Adrenal gland (tissue), 12 donors: ENCODE measurements around the gene CORT. TPM values are rescaled to one million over a fixed set of nuclear protein-coding genes. Genes with fewer than 3 reads are reported as not detected.

Source experiments
- DNase-seq, 7 donors: peaks; one replicate each; pipeline ENCODE4 v3.0.0-alpha.2; 2019 to 2020
- H3K27ac ChIP-seq, 5 donors: fragments of 200-600 bp; sonication (generic) in 4 of 5; 1 replicate in 3 of 5; 2 replicates in 2 of 5; pipeline versions ENCODE4 v1.5.1 to v1.8.0; 2016 to 2020; ENCODE audit warnings: mild to moderate bottlenecking in 1 of 5
- H3K27me3 ChIP-seq: fragments of 200-600 bp; 2 replicates; pipeline ENCODE4 v1.8.0; 2021
- H3K36me3 ChIP-seq, 2 donors: fragments of 200-600 bp; replicated peaks in 1 of 2; 1 replicate in 1 of 2; 2 replicates in 1 of 2; pipeline versions ENCODE4 v1.5.1 to v1.8.0; 2018 to 2022
- H3K4me1 ChIP-seq, 2 donors: fragments of 200-600 bp; replicated peaks in 1 of 2; 1 replicate in 1 of 2; 2 replicates in 1 of 2; pipeline versions ENCODE4 v1.5.1 to v1.8.0; 2018 to 2021
- H3K4me3 ChIP-seq, 4 donors: fragments of 200-600 bp; sonication (generic) in 3 of 4; one replicate each; pipeline ENCODE4 v1.5.1; 2016 to 2018
- H3K9me3 ChIP-seq, 3 donors: fragments of 200-600 bp; sonication (generic) in 1 of 3; replicated peaks in 1 of 3; 1 replicate in 2 of 3; 2 replicates in 1 of 3; pipeline versions ENCODE4 v1.5.1 to v1.8.0; 2016 to 2021
- CTCF ChIP-seq, 6 experiments: fragments of 450-650 bp in 4 of 6; fragments of 200-600 bp in 2 of 6; sonication (generic) in 1 of 6; IDR thresholded peaks; 1 replicate in 5 of 6; 2 replicates in 1 of 6; pipeline versions ENCODE4 v1.5.1 to v1.8.0; 2016 to 2021; ENCODE audit warnings: antibody characterized with exemption in 6 of 6, mild to moderate bottlenecking in 2 of 6, moderate library complexity in 1 of 6
- POLR2A ChIP-seq, 2 donors: fragments of 450-650 bp; IDR thresholded peaks; one replicate each; pipeline ENCODE4 v1.6.1; 2017; ENCODE audit warnings: antibody characterized with exemption in 2 of 2, mild to moderate bottlenecking in 2 of 2, moderate library complexity in 1 of 2
- WGBS, 4 donors: extraction: QIAGEN DNeasy Blood & Tissue Kit in 2 of 4; methylation state at CpG; one replicate each; pipeline versions ENCODE4 v1.1.5 to v1.1.7; 2013 to 2017; 5-methylcytosine and 5-hydroxymethylcytosine counted together
- intact Hi-C, 2 donors: fragments of 100-400 bp; cut with DNase I; formaldehyde crosslinking; loops; one replicate each; pipeline versions ENCODE4 v1.14.1 to v1.15.0; 2022 to 2023
- polyA plus RNA-seq, 3 donors: library from polyadenylated mRNA; stranded (reverse); fragments of 200-250 nt in 2 of 3; fragments of 350-450 nt in 1 of 3; fragmentation: Illumina TruSeq in 1 of 3; extraction: RNeasy Lipid Tissue Mini Kit (QIAGEN cat#74804) in 1 of 3; gene quantifications; one replicate each; pipeline ENCODE4 v1.2.3, GENCODE V29; 2013 to 2014
- total RNA-seq, 9 donors: library from RNA; depleted of rRNA in 4 of 9; stranded (reverse); fragments of >200 nt in 4 of 9; fragments of 120-200 nt in 1 of 9; fragmentation: NEBNext Ultra II Directional in 1 of 9; extraction: Animal tissue kit (Norgen Biotek cat#: 25700) in 1 of 9; gene quantifications; one replicate each; pipeline versions ENCODE4 v1.1.0 to v1.2.4, GENCODE V29; 2013 to 2023
- donor health status: healthy with polysubstance abuse.
- donor health status: Bipolar disorder and iron deficiency.
- donor health status: DM: yes; HTN: yes; CAD: no.
- donor health status: DM: no; HTN: no; CAD: no.
- donor health status: DM: no; HTN: no; CAD: no.
- donor health status: DM: yes; HTN: yes; CAD: no.

CORT gene
- total and polyA plus RNA-seq, 12 donors, result 0.44 to 1.4 (median 0.51) TPM; not detected in 6

GRCh38 chr1:10444795-10445397, 4.9 kb upstream of the CORT start:
- Histone ChIP-seq H3K9me3 (no peaks in the 10 kb centered on the region), H3K27ac (no peak overlapping the region), H3K36me3 (no peaks in the 10 kb centered on the region), H3K27me3 (no peaks in the 10 kb centered on the region), H3K4me3 (no peak overlapping the region), H3K4me1 (no peaks in the 10 kb centered on the region)
- DNase-seq, result no peak
- TF ChIP-seq CTCF (IDR thresholded peaks at IDR 0.05) (no peak), POLR2A (IDR thresholded peaks at IDR 0.05) (no peak)
- WGBS, 4 donors, result 79 to 99% (median 89%) methylated on average over 6 to 7 of the region's 7 CpGs
- intact Hi-C loops, result no loop called here

- Histone ChIP-seq H3K36me3 (no peaks in the 10 kb centered on the region), H3K9me3 (no peaks in the 10 kb centered on the region), H3K4me1 (no peaks in the 10 kb centered on the region), H3K27me3 (no peaks in the 10 kb centered on the region), H3K27ac (no peak overlapping the region), H3K4me3 (no peak overlapping the region)
- TF ChIP-seq CTCF (IDR thresholded peaks at IDR 0.05), result no peak
- no peak for TF ChIP-seq POLR2A (IDR thresholded peaks at IDR 0.05)
- intact Hi-C loops, result no loop called here
- no peak for DNase-seq
- 94 to 98% (median 96%) methylated on average over 7 of the region's 7 CpGs for WGBS, 4 donors
These were observed 2.9 kb upstream of the CORT start for GRCh38 chr1:10446790-10447422.

- intact Hi-C loops, result no loop called here
- WGBS, 4 donors, result 64 to 81% (median 75%) methylated on average over 11 to 21 of the region's 21 CpGs
- TF ChIP-seq POLR2A (IDR thresholded peaks at IDR 0.05), result no peak
- TF ChIP-seq CTCF (IDR thresholded peaks at IDR 0.05), result no peak
- Histone ChIP-seq H3K4me3 (no peak overlapping the region), H3K4me1 (no peaks in the 10 kb centered on the region), H3K27ac (no peak overlapping the region), H3K27me3 (no peaks in the 10 kb centered on the region), H3K9me3 (no peaks in the 10 kb centered on the region), H3K36me3 (no peaks in the 10 kb centered on the region)
- DNase-seq, result no peak
These were observed 454 bp downstream of the CORT start for GRCh38 chr1:10450156-10450814.

- intact Hi-C loops, result no loop called here
- H3K27me3 ChIP-seq, result no peaks in the 10 kb centered on the region
- DNase-seq, result no peak
- no peaks in the 10 kb centered on the region for H3K9me3 ChIP-seq
- no peaks in the 10 kb centered on the region for H3K36me3 ChIP-seq
- TF ChIP-seq CTCF (IDR thresholded peaks at IDR 0.05) (no peak), POLR2A (IDR thresholded peaks at IDR 0.05) (no peak)
- no peak overlapping the region for H3K27ac ChIP-seq
- no peaks in the 10 kb centered on the region for H3K4me1 ChIP-seq
- no peak overlapping the region for H3K4me3 ChIP-seq
- WGBS, 4 donors, result 49 to 63% (median 54%) methylated on average over 6 of the region's 6 CpGs
These were observed 1.0 kb downstream of the CORT start for GRCh38 chr1:10450836-10451235.
